Activated T-helper 1 cell treated with anti-CD3 and anti-CD28 coated beads, Interleukin-12 subunit alpha, Interleukin-12 subunit beta, Interleukin-2, Interleukin-4 antibody, amounts not matched to agents 30 ng/mL and 10 ng/mL and 1 ng/mL, durations not matched to agents 14 hours and 24 hours and 36 hours (primary cell): ENCODE data around the gene DCTD. TPM values are rescaled to one million over a fixed set of nuclear protein-coding genes. Genes with fewer than 3 reads are reported as not detected.

Experiments
- DNase-seq: peaks from one replicate; pipeline ENCODE4 v3.0.0; 2021; ENCODE audit warnings: low spot score
- H3K27ac Mint-ChIP-seq: one replicate; pipeline ENCODE4 v1.8.0; 2021; ENCODE audit warnings: mild to moderate bottlenecking, mixed read lengths
- H3K27me3 Mint-ChIP-seq: one replicate; pipeline ENCODE4 v1.8.0; 2022; ENCODE audit warnings: mild to moderate bottlenecking, moderate library complexity, mixed read lengths; ENCODE audit not compliant: insufficient read depth
- H3K36me3 Mint-ChIP-seq: one replicate; pipeline ENCODE4 v1.8.0; 2021; ENCODE audit warnings: low read depth, mixed read lengths
- H3K4me1 Mint-ChIP-seq: one replicate; pipeline ENCODE4 v1.8.0; 2021; ENCODE audit warnings: low read depth, mixed read lengths
- H3K4me3 Mint-ChIP-seq: one replicate; pipeline ENCODE4 v1.8.0; 2021; ENCODE audit warnings: mild to moderate bottlenecking, moderate library complexity, mixed read lengths
- H3K9me3 Mint-ChIP-seq: one replicate; pipeline ENCODE4 v1.8.0; 2021; ENCODE audit warnings: mixed read lengths
- intact Hi-C: fragments of 100-400 bp; cut with micrococcal nuclease; formaldehyde crosslinking; loops from one replicate; pipeline ENCODE4 v1.15.1; 2024
- total RNA-seq: library from RNA; stranded (reverse); gene quantifications from 2 replicates; pipeline ENCODE4 v1.2.3, GENCODE V29; 2022

DCTD gene
- total RNA-seq, 1 donor from 2014 or later = 122 TPM

DNA sequence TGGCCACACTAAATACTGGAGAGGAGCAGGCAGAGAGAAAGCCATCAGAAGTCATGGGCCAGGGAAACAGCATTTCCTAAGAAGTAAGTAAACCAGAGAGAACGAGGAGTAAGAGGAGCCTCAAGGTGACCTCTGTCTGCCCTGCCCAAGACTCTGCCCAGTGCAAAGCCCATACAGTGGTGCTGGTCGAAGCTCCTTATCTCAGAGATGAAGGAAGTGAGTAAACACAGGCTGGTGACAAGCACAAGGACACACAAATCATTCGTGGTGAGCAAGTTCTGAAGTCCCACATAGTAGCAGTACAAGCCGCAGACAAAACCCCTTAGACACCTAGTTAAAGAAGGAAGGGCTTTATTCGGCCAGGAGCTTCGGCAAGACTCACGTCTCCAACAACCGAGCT is 62.7 kb downstream of the DCTD start:
- intact Hi-C loops = no loop called here
- H3K4me3 Mint-ChIP-seq = no peak overlapping the region
- H3K27me3 Mint-ChIP-seq = no peaks in the 10 kb centered on the region
- no peaks in the 10 kb centered on the region for H3K9me3 Mint-ChIP-seq
- no peaks in the 10 kb centered on the region for H3K36me3 Mint-ChIP-seq
- no peaks in the 10 kb centered on the region for H3K4me1 Mint-ChIP-seq
- no peak for DNase-seq
- H3K27ac Mint-ChIP-seq = no peak overlapping the region

DNA sequence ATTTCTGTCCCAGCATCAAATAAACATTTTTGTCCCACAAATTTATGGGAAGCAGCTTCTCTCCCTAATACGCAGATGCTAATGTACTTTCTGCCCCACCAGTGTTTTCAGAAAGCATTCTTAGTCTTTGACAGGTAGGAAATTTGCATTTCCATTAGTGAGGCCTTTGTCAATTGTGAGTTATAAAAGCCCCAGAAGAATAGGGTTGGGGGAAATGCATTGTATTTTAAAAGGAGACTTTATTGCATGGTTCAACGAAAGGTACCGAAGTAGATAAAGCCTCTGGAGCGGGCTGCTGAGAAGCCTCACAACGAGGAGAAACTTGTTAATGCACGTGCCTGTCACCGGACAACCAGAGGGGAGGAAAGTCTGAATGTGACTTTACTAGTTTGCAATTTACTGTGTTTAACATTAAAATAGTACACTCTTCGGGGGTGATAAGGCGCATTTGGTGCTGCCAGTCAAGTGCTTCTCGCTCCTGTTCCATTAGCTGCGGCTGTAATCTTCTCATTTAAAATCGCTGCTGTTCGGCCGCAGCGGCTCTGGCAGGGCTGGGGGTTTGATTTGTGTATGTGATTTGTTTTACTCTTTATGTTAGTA is 63.4 kb downstream of the DCTD start:
- intact Hi-C loops = no loop called here
- no peak overlapping the region for H3K27ac Mint-ChIP-seq
- no peak overlapping the region for H3K4me3 Mint-ChIP-seq
- H3K36me3 Mint-ChIP-seq = no peaks in the 10 kb centered on the region
- no peaks in the 10 kb centered on the region for H3K27me3 Mint-ChIP-seq
- H3K4me1 Mint-ChIP-seq = no peaks in the 10 kb centered on the region
- H3K9me3 Mint-ChIP-seq = no peaks in the 10 kb centered on the region
- DNase-seq = no peak

DNA sequence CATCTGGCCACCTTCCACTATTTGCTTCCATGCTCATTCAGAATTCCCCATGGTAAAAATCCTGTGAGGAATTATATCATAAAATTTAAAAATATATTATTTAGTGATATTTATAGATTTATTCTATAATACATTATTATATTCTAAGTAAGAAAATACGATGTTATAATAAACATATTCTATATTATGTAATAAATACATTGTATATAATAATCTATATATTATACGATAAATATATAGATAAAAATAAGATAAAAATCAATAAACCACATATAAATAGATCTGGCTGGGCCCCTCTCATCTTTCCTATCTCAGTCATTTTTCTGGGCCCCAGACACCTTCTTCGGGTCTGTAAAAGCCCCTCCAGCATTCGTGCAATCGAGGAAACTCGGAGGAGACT is 68.5 kb downstream of the DCTD start:
- Mint-ChIP-seq H3K27me3 (peaks cover 3% of the 10 kb centered on the region), H3K4me3 (no peak overlapping the region), H3K9me3 (no peaks in the 10 kb centered on the region), H3K4me1 (no peaks in the 10 kb centered on the region), H3K36me3 (no peaks in the 10 kb centered on the region), H3K27ac (no peak overlapping the region)
- intact Hi-C loops = no loop called here
- DNase-seq = no peak

DNA sequence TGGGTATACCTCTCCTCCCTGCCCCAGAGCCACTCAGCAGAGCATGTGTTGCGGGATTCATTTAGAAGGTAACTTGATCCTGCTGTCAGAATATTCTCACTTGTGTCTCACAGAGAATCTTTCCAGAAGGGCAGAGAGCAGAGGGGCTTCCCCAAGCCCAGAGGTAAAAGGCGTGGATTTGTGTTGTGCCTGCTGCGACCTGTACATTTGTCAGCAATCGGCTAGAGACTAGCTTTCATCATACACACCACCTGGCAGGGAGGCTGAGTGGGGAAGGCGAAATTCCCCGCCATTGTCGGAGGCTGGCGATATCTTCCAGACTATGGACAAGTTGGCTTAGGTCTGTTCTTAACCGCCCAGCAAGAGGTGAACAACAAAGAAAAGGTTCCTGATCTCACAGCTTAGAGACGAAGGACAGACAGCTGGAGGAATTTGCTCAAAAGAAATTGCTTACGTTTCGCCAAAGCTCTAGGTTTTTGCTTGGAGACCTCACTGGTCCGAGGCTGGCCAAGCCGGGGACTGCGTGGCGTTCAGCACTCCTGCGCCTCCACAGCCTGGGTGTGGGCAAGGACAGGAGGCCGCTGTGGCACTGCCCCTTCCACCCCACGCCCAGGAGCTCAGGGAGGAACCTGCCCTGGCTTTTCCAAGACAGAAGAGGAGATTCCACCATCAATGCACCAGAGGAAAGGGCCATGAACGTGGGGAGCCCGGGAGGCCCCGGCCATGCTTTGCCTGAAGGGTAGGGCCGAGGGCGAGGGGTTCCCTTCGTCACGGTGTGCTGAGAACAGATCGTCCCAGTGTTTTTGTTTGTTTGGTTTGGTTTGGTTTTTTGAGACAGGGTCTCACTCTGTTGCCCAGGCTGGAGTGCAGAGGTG is 69.4 kb downstream of the DCTD start:
- H3K36me3 Mint-ChIP-seq = no peaks in the 10 kb centered on the region
- no peaks in the 10 kb centered on the region for H3K9me3 Mint-ChIP-seq
- intact Hi-C loops = no loop called here
- H3K27me3 Mint-ChIP-seq = peaks cover 5% of the 10 kb centered on the region
- H3K4me3 Mint-ChIP-seq = no peak overlapping the region
- DNase-seq = no peak
- H3K4me1 Mint-ChIP-seq = no peaks in the 10 kb centered on the region
- H3K27ac Mint-ChIP-seq = no peak overlapping the region

DNA sequence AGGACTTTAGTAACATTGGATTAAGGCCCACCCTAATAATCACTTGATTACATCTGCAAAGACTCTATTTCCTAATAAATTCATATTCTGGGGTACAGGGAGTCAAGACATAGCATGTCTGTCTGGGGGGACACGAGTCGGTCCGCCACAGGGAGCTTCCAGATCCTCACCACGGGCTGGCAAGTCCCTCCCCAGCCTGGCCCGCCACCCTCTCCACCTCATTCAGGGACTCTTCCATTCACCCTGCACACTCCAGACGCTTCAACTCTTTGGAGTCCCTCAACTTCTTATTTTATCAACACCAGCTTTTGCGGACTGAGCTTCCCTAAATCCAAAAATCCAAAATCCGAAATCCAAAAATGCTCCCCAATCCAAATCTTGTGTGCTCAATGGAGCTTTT is 71.2 kb downstream of the DCTD start:
- peaks cover 5% of the 10 kb centered on the region for H3K27me3 Mint-ChIP-seq
- H3K27ac Mint-ChIP-seq = no peak overlapping the region
- H3K4me3 Mint-ChIP-seq = no peak overlapping the region
- no peaks in the 10 kb centered on the region for H3K9me3 Mint-ChIP-seq
- DNase-seq = no peak
- intact Hi-C loops = no loop called here
- H3K36me3 Mint-ChIP-seq = no peaks in the 10 kb centered on the region
- H3K4me1 Mint-ChIP-seq = no peaks in the 10 kb centered on the region

GRCh38 chr4:182845618-182846017 is 71.6 kb downstream of the DCTD start:
- no peaks in the 10 kb centered on the region for H3K9me3 Mint-ChIP-seq
- no peaks in the 10 kb centered on the region for H3K4me1 Mint-ChIP-seq
- DNase-seq = no peak
- H3K27me3 Mint-ChIP-seq = peaks cover 5% of the 10 kb centered on the region
- intact Hi-C loops = no loop called here
- H3K27ac Mint-ChIP-seq = no peak overlapping the region
- no peak overlapping the region for H3K4me3 Mint-ChIP-seq
- no peaks in the 10 kb centered on the region for H3K36me3 Mint-ChIP-seq

DNA sequence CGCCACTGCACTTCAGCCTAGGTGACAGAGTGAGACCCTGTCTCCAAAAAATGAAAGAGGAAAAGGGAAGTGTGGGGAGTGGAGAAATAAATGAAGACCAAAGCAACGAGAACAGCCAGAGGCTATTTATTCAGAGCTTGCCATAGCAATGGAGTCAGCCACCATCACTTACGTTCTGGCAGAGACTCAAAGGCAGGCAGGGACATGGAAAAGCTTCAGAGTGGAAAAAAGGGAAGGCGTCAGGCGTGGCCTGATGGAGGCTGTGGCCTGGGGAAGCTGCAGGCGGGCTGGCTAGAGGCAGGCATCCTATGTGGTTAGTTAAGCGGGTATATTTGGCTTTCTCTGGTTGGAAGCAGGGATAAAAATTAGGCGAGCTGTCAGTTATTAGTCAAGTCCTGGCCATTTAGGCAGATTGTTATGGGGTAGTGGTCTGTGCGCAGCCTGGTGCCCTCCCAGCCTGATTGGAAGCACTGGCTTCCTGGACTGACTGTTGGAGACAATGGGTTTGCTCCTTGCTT is 73.3 kb downstream of the DCTD start:
- Mint-ChIP-seq H3K36me3 (no peaks in the 10 kb centered on the region), H3K27ac (no peak overlapping the region), H3K4me3 (no peak overlapping the region), H3K27me3 (peaks cover 5% of the 10 kb centered on the region), H3K4me1 (no peaks in the 10 kb centered on the region), H3K9me3 (no peaks in the 10 kb centered on the region)
- no peak for DNase-seq
- intact Hi-C loops = no loop called here

DNA sequence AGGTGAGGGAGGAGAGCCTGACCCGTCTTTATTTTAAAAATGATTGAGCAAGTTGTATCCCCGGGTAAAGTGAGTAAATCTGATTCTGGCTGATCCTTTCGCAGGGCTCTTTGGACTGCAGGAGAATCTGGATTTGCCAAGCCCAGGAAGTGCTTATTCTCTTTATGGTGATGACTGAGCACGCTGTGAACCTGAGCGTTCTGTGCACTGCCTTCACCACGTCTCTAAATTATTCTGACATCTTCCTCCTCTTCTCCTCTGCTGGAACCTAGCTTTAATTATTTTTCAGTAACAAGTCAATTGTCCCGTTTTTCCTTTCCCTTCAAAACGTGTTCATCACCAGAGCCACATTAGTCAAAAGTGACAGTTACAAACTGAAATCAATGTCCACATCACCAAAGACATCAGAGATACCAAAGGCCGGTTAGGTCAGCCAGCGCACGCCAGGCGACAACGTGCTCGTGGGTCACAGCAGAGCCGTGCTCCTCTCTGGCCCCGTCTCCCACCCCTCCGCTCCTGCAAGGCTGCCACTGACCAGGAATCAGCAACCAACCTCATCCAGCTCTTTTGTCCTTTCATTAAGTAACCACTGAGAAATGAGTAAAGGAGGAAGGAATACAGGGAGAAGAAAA is 74.3 kb downstream of the DCTD start:
- H3K27me3 Mint-ChIP-seq = peaks cover 5% of the 10 kb centered on the region
- DNase-seq = no peak
- H3K4me1 Mint-ChIP-seq = no peaks in the 10 kb centered on the region
- no peaks in the 10 kb centered on the region for H3K9me3 Mint-ChIP-seq
- H3K36me3 Mint-ChIP-seq = no peaks in the 10 kb centered on the region
- no peak overlapping the region for H3K4me3 Mint-ChIP-seq
- H3K27ac Mint-ChIP-seq = no peak overlapping the region
- intact Hi-C loops = no loop called here

- Mint-ChIP-seq H3K9me3 (no peaks in the 10 kb centered on the region), H3K36me3 (no peaks in the 10 kb centered on the region), H3K27me3 (peaks cover 5% of the 10 kb centered on the region), H3K4me3 (no peak overlapping the region), H3K4me1 (no peaks in the 10 kb centered on the region), H3K27ac (no peak overlapping the region)
- DNase-seq = no peak
- intact Hi-C loops = no loop called here
Observed at GRCh38 chr4:182842104-182842600, 75.0 kb downstream of the DCTD start.

DNA sequence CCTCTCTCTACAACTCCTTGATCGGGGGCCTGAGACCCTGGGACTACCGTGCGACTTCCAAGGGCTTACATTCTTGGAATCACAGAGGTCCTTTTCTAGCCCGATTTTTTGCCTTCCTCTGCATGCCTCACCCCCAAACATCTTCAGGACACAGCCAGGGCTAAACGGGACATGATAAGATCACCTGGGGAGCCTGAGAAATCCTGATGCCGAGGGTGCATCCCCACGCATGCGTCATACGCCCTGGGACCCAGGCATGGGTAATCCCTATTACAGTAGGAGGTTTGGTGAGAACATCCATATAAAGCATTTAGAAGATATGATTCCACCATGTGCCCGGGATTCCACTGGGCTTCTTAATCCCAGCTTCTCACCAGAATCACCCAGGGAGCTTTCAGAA is 77.1 kb downstream of the DCTD start:
- intact Hi-C loops = no loop called here
- H3K4me1 Mint-ChIP-seq = no peaks in the 10 kb centered on the region
- no peak for DNase-seq

More for the DNA sequence above, 77.1 kb downstream of the DCTD start:
- no peak overlapping the region for H3K27ac Mint-ChIP-seq
- H3K36me3 Mint-ChIP-seq = no peaks in the 10 kb centered on the region
- peaks cover 8% of the 10 kb centered on the region for H3K27me3 Mint-ChIP-seq
- no peaks in the 10 kb centered on the region for H3K9me3 Mint-ChIP-seq
- no peak overlapping the region for H3K4me3 Mint-ChIP-seq

Other genes starting within 250 kb of the DCTD start
- 0.39 and 0.75 TPM in 2 replicates for gene WWC2, start 181.9 kb upstream of the DCTD start, total RNA-seq